Measurements from ENCODE around the gene COMMD4.

The COMMD4 gene

DNA sequence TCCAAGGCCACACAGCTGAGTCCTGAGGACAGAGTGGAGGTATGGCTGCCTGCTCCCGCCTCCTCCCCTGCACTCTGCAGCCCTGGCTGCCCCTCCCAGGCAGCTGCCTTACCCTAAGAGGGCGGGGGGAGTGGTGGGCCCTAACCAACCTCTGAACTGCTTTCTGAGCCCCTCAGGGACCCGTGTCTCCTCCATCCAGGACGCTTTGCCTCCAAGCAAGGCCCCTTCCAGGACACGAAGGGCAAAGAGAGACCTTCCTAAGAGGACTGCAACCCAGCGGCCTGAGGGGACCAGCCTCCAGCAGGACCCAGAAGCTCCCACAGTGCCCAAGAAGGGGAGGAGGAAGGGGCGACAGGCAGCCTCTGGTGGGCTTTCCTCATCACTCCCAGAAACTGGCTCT is 18.6 kb downstream of the COMMD4 start:
- no peak overlapping the region for H3K9ac ChIP-seq

DNA sequence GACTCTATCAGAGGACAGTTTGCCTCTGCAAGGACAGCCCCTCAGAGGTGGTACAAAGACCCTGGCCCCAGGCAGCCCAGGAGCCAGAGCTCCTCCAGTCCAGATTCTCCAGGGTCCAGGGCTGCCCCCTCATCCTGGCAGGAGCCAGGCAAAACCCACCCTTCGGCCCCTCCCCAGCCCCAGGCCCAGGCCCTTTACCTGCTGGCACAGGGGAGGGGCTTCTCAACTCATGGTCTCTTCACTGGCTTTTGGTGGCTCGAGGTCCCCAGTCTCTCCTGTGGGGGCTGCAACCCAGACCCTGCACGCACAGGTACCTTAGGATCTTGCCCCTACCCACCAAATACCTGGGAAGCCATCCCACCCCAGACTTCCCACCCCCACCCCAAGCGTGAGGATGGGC is 19.5 kb downstream of the COMMD4 start:
- Histone ChIP-seq H3K79me2 (ENCODE audit: insufficient read depth, low read depth) (no peaks in the 10 kb centered on the region), H4K20me1 (ENCODE audit: insufficient read depth) (no peaks in the 10 kb centered on the region), H3K27me3 (ENCODE audit: insufficient read depth, low read depth) (no peaks in the 10 kb centered on the region), H3K4me3 (IDR thresholded peaks at IDR 0.05; ENCODE audit: insufficient read depth, low read depth, low read length) (no peak overlapping the region), H2AFZ (ENCODE audit: low read depth) (no peak overlapping the region), H3K4me2 (no peak overlapping the region), H3K36me3 (ENCODE audit: insufficient read depth) (no peaks in the 10 kb centered on the region), H3K4me1 (ENCODE audit: low read depth, poor library complexity, severe bottlenecking) (no peaks in the 10 kb centered on the region), H3K27ac (no peak overlapping the region), H3K9ac (no peak overlapping the region)
- TF ChIP-seq, protein P1, sequence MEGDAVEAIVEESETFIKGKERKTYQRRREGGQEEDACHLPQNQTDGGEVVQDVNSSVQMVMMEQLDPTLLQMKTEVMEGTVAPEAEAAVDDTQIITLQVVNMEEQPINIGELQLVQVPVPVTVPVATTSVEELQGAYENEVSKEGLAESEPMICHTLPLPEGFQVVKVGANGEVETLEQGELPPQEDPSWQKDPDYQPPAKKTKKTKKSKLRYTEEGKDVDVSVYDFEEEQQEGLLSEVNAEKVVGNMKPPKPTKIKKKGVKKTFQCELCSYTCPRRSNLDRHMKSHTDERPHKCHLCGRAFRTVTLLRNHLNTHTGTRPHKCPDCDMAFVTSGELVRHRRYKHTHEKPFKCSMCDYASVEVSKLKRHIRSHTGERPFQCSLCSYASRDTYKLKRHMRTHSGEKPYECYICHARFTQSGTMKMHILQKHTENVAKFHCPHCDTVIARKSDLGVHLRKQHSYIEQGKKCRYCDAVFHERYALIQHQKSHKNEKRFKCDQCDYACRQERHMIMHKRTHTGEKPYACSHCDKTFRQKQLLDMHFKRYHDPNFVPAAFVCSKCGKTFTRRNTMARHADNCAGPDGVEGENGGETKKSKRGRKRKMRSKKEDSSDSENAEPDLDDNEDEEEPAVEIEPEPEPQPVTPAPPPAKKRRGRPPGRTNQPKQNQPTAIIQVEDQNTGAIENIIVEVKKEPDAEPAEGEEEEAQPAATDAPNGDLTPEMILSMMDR (conservative IDR thresholded peaks at IDR 0.05; ENCODE audit: low read depth, low read length), result no peak

More for the DNA sequence above, 18.6 kb downstream of the COMMD4 start:
- no peaks in the 10 kb centered on the region for H4K20me1 ChIP-seq (ENCODE audit: insufficient read depth)
- no peak overlapping the region for H3K4me3 ChIP-seq (IDR thresholded peaks at IDR 0.05; ENCODE audit: insufficient read depth, low read depth, low read length)
- H3K36me3 ChIP-seq (ENCODE audit: insufficient read depth), result no peaks in the 10 kb centered on the region
- no peak overlapping the region for H3K4me2 ChIP-seq
- TF ChIP-seq, protein P1 (conservative IDR thresholded peaks at IDR 0.05; ENCODE audit: low read depth, low read length), result no peak
- H3K27me3 ChIP-seq (ENCODE audit: insufficient read depth, low read depth), result no peaks in the 10 kb centered on the region
- H2AFZ ChIP-seq (ENCODE audit: low read depth), result no peak overlapping the region
- H3K27ac ChIP-seq, result no peak overlapping the region
- no peaks in the 10 kb centered on the region for H3K79me2 ChIP-seq (ENCODE audit: insufficient read depth, low read depth)
- H3K4me1 ChIP-seq (ENCODE audit: low read depth, poor library complexity, severe bottlenecking), result peaks cover 8% of the 10 kb centered on the region

- Histone ChIP-seq H3K4me1 (ENCODE audit: low read depth, poor library complexity, severe bottlenecking) (no peaks in the 10 kb centered on the region), H3K36me3 (ENCODE audit: insufficient read depth) (no peaks in the 10 kb centered on the region), H3K27me3 (ENCODE audit: insufficient read depth, low read depth) (no peaks in the 10 kb centered on the region), H3K9ac (no peak overlapping the region), H4K20me1 (ENCODE audit: insufficient read depth) (no peaks in the 10 kb centered on the region), H2AFZ (ENCODE audit: low read depth) (no peak overlapping the region), H3K4me2 (no peak overlapping the region), H3K27ac (no peak overlapping the region), H3K4me3 (IDR thresholded peaks at IDR 0.05; ENCODE audit: insufficient read depth, low read depth, low read length) (no peak overlapping the region), H3K79me2 (ENCODE audit: insufficient read depth, low read depth) (no peaks in the 10 kb centered on the region)
- TF ChIP-seq, protein P1 (conservative IDR thresholded peaks at IDR 0.05; ENCODE audit: low read depth, low read length), result no peak
These were observed 20.1 kb downstream of the COMMD4 start for GRCh38 chr15:75356006-75356405.

GRCh38 chr15:75356517-75356916 is 20.7 kb downstream of the COMMD4 start:
- no peak overlapping the region for H3K9ac ChIP-seq
- no peaks in the 10 kb centered on the region for H3K36me3 ChIP-seq (ENCODE audit: insufficient read depth)
- no peaks in the 10 kb centered on the region for H4K20me1 ChIP-seq (ENCODE audit: insufficient read depth)

More at GRCh38 chr15:75356517-75356916, 20.7 kb downstream of the COMMD4 start:
- Histone ChIP-seq H3K79me2 (ENCODE audit: insufficient read depth, low read depth) (no peaks in the 10 kb centered on the region), H2AFZ (ENCODE audit: low read depth) (no peak overlapping the region), H3K4me3 (IDR thresholded peaks at IDR 0.05; ENCODE audit: insufficient read depth, low read depth, low read length) (no peak overlapping the region), H3K27ac (no peak overlapping the region), H3K4me1 (ENCODE audit: low read depth, poor library complexity, severe bottlenecking) (no peaks in the 10 kb centered on the region), H3K4me2 (no peak overlapping the region), H3K27me3 (ENCODE audit: insufficient read depth, low read depth) (no peaks in the 10 kb centered on the region)
- TF ChIP-seq, protein P1 (conservative IDR thresholded peaks at IDR 0.05; ENCODE audit: low read depth, low read length), result no peak

Measured in KMS-11 (cell line).